AML-193 (cell line): ENCODE measurements around the gene ALLC.

Source experiments
- DNase-seq, 2 experiments: peaks; one replicate each; lab custom pipeline; 2025; lab: John Stamatoyannopoulos, UW

ALLC gene

DNA sequence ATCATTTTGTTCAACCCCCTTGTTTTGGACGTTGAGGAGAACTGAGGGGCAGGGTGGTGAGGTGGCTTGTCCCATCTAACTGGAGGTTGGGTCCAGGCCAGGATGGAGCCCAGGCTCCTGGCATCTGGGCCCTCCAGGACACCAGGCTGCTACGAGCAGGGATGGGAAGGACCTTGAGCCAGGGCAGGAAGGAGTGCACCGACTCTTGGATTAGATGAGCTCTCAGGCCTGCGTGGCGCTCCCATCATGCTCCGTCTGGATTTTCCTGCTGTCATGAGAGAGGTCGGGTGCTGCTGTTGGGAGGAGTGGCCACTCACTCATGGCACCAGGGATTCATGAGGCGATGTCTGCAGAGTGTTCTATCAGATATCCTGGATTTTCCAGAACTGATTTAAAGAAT, 18.3 kb upstream of the ALLC start:
- DNase-seq, result no peak

DNA sequence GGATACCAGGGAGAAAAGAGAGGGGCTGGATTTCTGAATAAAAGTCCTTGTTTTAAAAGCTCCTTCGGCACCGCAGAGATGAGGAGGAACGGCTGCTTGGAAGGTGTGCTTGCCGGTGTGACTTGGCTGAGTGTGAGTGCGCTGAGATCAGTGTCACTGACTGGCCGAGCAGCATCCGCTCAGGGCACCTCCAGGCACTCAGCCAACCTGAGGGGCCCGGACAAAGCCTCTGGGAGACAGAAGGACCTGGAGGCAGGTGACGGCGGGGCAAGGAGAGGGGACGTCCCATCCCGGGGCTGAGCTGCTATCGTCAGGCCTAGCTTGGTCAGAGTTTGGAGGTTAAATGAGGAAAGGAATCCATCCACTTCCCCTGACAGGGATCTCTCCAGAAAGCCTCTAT, 16.8 kb upstream of the ALLC start:
- no peak for DNase-seq

DNA sequence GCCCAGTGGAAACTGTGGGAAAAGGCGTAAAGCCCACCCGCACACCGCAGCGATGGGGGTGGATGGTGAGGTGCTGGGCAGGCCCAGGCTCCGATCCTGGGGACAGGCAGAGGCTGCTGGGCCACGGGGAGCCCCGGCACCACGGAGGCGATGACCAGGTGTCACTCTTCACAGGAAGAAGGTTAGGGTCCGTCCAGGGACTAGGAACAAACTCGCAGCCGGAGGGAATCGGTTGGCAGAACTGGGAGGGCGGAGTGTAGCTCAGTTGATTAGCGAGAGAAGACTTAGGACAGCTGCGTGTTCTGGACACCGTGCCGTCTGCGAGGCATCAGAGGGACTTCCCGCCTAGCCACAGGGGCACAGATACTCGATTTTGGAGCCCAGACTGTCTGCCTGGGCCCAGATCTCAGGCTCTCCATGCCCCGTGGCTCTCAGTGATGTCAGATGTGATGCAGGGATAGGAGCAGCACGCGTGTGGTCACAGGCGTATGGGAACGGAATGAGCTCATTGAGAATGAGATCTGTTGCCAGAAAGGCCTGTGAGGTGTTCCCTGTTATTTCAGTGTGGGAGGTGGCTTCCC, 16.1 kb upstream of the ALLC start:
- DNase-seq, result no peak

DNA sequence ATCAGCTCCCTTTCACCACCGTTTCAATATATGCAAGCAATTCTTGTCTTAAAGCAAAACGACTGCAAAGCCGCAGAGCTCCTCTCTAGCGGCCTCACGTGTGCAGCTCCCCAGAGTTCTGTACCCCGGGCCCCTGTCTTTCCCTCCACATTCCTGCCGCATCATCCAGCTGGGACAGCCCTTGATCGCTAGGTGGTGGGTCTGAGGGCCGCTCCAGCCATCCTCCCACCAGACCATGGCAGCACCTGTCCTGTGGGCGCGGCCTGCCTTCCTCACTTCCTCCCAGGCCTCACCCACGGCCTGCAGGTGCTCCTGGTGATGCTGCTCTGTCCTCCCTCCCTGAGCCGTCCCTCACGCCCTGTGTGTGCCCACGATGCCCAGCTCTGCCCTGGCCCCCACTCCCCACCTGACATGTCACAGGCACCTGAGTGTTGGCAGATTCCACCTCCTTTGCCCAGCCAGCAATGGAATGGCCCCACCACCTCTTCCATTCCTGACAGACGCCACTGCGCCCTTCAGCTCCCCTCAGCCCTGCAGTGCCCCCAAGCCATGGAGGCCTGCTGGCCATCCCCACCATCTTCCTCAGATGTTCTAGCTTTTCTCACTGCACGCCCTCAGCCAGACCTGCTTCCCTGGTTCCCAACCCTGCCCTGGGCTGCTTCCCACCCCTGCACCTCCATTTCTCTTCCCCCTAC, 15.3 kb upstream of the ALLC start:
- no peak for DNase-seq

DNA sequence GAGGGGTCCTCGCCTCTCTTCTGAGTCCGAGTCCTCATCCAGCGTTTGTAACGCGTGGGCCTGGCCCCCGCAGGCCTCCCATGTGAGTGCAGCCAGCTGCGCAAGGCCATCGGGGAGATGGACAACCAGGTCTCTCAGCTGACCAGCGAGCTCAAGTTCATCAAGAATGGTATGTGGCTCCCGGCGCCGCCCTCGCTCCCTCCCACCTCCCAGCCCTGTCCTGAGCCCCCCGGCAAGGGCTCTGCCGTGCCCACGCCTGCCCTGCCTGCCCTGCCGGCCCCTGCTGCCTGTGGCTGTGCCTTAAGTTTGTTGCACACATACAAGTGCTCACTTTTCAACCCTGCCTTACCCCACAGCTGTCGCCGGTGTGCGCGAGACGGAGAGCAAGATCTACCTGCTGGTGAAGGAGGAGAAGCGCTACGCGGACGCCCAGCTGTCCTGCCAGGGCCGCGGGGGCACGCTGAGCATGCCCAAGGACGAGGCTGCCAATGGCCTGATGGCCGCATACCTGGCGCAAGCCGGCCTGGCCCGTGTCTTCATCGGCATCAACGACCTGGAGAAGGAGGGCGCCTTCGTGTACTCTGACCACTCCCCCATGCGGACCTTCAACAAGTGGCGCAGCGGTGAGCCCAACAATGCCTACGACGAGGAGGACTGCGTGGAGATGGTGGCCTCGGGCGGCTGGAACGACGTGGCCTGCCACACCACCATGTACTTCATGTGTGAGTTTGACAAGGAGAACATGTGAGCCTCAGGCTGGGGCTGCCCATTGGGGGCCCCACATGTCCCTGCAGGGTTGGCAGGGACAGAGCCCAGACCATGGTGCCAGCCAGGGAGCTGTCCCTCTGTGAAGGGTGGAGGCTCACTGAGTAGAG, 14.4 kb upstream of the ALLC start:
- DNase-seq, result no peak

DNA sequence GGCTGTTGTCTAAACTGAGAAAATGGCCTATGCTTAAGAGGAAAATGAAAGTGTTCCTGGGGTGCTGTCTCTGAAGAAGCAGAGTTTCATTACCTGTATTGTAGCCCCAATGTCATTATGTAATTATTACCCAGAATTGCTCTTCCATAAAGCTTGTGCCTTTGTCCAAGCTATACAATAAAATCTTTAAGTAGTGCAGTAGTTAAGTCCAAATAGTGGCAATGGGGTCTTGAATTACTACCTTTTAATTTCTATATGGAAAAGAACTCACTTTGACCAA, 13.8 kb upstream of the ALLC start:
- no peak for DNase-seq

DNA sequence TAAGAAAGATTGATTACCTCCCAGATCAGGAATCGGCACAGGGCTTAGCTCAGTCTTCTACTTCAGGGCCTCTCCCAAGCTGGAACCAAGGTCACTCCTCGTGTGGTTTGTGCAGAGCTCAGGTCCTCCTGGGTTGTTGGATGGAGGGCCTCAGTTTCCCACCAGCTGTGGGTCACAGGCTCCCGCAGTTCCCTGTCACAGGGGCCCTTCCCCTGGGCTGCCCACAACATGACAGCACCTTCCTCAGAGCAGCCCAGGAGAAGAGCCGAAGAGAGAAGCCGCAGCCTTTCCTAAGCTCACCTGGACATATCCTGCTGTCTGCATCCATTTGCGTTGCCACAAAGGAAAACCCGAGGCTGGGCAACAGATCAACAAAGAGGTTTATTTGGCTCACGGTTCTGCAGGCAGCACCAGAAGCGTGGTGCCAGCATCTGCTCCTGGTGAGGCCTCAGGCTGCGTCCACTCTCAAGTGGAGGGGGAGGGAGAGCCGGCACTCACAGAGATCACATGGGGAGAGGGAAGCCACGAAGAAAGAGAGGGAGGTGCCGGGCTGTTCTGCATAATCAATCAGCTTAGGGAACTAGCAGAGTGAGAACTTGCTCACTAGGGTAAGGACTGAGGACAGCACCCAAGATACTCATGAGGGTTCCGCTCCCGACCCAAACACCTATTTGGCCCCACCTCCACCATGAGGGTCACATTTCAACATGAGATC, 13.0 kb upstream of the ALLC start:
- no peak for DNase-seq

DNA sequence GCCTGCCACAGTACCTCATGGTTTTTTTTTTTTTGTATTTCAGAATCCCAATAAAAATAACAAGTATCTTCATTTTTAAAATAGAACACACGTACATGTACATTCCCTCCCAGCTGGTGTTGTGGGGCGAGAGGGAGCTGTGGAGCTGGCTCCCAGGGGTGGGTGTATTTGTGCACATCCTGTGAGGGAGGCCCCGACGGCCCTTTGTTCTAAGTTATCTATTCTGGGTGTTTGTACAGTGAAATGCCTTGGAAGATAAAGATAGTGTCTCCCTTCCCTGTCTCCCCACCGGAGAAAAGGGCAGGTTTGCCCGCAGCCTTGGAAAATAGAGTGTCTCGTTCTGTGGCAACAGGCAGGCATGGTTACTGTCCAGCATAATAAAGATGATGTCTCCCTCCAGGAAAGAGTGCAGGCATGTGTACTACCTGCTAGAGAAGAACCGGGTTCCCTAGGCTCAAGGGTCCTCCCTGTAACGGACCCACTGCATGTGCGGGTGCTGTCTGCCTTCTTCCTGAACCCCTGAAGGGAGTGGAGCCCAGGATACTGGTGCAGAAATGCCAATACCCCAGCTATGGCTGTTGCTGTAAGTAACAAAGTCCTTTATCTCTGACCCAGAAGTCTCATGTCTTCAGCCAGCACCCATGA, 12.1 kb upstream of the ALLC start:
- DNase-seq, result no peak

DNA sequence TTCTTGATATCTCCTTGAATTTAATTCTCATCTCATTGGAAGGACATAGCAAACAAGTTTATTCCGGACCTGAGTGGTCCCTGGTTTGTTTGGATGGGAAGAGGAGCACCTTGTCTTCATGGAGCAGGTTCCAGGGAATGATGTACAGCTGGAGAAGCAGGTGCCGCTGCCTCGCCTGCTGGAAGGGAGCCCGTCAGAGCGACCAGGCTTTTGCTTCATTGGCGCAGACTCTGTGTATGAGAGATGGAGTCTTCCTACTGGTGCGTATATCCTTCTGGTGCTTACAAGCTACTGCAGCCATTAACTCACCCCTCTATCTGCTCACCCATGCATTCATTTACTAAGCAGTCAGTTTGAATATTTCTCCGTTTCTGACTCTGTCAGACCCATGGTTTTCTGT, 11.6 kb upstream of the ALLC start:
- no peak for DNase-seq

DNA sequence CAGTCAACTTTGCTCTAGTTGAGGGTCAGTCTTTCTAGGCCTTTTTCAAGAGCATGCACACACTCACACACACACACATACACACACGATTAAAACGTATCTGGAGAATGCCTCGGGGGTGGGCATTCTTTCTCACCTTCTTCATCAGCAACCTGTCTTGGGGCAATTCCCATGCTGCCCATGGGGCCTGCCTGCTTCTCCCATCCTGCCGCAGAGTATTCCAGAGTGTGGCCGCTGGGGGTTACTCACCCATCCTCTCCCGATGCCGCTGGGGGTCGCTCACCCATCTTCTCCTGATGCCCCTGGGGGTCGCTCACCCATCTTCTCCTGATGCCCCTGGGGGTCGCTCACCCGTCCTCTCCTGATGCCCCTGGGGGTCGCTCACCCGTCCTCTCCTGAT, 10.8 kb upstream of the ALLC start:
- no peak for DNase-seq

DNA sequence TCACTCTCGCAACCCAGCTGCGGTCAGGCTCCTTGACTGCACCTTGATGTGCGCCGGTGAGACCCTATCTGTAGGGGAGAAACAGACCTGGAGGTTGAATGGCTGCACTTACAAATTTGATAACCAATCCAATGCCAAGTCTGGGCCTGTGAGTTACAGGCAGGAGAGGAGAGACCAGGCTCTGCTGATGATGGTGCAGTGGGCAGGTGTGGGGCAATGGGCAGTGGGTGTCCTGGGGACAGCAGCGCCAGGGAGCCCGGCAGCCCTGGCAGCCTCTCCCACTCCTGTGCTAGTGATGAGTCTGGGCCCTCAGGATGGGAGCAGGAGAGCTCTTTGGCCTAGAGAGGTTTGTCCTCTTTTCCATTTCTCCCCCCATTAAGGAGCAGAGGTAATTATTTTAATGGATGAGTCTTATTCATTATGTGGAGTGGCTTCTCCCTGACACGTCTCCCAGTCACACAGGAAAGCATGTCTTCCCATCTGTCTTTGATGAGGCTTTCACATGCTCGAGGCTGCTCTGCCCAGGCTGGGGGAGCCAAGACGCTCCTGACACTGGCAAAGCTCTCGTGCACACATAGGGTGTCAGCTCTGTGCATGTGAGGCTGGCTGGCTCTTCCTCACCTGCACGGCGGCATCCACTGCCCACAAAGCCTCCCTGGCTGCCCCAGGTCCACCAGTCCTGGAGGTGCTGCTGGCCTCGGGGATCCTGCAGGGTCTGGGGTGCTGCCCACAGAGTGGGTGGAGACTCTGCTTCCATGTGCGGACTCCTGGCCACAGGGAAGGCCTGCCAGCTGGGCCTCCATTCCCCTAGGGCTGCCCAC, 10.0 kb upstream of the ALLC start:
- DNase-seq, result no peak

DNA sequence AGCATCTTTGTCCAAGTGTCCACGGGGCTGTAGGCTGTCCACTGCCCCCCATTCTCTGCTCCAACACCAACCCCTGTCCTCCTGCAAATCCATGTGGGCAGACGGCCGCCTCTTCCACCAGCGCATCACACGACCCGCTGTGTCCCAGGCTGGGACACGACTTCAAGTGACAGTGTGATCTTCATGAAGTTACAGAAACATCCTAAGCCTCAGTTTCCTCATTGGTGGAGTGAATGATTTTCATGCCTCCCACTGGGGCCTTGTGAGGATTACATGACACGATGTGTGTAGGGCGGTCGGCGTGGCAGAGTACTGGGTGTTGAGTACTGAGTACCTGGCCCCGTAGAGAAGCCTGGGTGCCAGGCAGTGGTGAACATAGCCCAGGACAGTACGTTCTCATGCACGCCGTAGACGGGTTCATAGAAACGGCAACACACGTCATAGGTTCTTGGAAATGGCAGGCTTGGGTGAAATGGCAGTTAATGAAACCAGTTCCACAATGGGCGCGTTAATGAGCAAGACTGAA, 9.3 kb upstream of the ALLC start:
- DNase-seq, result no peak

DNA sequence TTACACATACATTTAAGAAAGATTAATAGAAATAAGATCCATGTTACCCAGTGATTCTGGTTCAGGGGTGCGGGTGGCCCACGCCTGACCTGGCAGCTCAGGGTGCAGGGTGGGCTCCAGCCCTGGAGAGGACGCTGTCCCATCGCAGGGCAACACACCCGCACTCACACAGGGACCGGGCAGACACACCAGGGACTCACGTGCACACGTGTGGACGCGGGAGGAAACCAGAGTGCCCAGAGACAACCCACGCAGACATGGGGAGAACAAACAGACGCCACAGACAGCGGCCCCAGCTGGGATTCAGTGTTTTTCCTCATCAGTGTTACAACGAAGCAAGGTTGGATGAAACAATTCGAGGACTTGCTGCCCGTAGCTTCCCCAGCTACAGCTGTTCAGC, 8.4 kb upstream of the ALLC start:
- no peak for DNase-seq

DNA sequence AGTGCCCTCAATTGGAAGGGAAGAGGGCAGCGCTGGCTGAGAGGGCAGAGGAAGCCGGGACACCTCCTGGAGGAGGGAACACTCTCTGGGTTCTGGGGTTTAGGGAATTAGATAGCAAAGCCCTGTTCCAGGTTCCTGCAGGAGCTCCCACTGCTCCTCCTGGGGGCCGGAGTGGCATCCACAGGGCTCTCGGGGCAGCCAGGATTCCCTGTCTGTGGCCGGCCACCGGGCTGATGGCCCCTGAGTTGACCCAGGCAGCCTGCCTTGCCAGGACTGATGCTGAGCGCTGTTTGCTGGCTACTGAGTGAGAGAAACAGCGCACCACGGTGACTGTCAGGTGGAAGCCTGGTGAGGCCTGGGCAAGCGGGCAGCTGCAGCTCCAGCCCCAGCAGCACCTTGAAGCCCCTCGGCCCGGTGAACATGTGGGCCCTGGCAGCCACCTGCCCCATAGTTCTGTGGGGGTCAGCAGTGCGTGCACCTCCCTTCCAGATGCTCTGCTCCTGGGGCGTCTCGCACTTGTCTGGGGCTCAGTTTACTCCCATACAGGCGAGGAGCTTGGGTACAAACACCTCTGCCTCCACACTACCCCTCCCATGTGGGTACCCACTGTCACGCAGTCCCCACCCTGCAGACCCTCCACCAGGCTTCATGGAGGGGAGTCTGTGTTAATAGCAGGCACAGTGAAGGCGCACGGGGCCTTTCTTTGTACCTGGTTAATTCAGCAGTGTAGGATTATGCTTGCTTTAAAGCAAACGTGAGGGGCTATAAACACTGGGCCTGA, 7.7 kb upstream of the ALLC start:
- DNase-seq, result no peak

DNA sequence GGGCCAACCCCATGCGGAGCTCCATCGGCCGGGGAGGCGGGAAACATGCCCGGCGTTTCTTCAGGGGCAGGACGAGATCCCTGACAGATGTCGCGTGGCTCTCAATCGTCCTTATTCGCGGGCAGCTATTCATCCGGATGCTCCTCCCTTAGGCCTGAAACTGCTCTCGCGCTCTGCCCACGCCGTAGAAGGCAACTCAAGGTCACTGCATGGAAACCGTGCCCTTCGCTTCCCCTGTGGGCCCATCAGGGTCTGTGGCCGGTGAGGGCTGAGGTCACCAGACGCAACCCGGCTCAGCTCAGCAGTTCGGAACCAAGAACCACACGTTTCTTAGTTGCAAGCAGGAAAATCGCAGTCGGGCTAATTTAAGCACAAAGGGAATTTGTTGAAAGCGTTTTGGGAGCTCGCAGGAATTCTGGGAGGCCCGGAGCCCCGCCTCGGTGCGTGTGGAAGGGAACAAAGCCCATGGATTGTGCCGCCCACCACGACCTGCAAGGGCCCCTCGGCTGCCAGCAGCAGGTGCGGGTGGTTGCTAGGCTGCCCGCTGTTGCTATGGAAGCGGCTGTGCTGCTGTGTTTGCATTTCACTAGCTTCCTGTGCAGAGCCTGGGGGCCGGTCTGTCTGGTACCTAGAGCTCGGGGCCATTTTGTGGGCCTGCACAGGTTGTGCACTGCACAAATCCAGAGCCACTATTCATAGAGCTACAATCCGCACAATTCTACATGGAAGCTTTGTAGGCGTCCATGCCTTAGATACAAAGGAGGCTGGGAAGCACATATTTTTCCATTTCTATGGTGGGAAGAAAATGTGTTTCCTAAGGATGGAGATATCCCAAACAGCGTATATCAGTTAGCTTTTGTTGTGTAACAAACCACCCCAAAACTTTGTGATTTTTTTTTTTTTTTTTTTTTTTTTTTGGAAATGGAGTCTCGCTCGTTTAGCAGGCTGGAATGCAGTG, 6.0 kb upstream of the ALLC start:
- peak in 1 of 2 experiments; percentile 2 for DNase-seq

DNA sequence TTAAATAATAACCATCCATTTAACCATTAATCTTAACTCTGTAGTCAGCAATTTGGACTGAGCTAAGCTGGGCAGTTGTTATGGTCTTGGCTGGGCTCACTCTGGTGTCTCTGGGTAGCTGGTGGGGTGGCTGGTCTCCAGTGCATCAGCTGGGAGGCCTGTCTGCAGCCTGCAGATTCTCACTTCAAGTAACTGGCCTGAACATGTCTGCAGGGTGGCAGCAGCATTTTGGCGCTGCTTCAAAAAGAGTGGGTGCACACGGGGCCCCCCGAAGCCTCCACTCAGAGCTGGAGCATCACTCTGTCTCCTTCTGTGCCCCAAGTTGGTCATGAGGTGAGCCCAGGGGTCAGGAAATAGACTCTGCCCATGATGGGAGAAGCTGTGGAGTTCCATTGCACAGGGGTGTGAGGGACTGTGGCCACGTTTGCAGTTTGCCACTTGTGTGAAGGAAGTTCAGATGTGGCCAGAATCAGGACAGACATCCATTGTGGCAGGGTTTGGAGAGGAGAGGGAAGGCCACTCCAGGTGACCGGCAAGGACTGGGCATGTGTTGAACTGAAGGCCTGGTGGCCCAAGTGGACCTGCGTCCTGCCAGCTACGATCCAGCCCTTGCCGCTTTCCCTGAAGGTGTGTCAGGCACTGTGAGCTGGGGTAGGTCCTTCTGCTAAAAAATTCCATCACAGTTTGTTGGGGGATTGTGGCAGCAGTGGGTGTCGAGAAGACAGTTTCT, 4.9 kb upstream of the ALLC start:
- DNase-seq, result no peak

DNA sequence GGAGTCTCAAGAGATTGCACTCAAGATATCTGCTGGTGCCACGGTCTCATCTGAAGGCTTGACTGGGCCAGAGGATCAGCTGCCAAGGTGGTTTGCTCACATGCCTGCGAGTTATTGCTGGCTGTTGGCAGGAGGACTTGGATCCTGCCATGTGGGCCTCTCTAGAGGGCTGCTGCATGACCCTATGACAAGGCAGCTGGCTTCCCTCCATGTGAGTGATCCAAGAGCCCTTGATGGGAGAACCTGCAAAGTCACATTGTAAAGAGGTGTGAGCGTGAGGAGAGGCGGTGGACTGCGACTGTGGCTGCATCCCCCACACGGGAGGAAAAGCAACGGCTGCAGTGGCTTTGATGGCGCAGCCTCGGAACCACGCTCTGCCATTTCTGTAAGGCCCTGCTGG, 4.0 kb upstream of the ALLC start:
- no peak for DNase-seq

DNA sequence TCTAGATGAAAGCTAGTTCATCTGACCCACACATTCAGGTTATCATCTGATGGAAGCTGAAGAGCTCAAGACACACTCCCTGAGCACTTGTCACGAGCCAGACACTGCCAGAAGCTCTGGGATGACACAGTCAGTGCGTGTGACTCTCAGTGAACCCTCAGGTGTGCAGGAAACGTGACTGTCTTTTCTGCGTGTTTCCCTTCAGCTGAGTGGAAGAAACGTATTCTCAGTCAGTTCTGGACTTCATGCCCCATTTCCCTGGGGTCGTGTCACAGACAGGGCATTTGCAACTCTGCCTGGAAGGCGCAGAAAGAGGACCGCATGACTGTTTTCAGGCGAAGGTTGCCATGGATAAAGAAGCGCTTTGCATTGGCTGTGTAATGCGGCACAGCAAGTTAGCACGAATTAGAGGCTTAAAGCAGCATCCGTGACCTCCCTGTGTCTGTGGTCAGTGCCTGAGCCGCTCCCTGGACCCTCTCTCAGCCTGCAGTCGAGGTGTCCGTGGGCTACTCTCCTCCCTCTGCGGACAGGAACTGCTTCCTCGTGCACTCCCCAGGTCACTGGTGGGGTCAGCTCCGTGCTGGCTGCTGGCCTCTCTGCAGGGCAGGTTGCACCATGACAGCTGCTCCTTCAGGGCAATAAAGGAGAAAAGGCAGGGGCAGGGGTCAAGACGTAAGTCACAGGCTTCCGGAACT, 3.3 kb upstream of the ALLC start:
- DNase-seq, result no peak
